IPS-20b (cell line): Measurements from ENCODE around the gene PANX2.

Experiments
- H3K27ac ChIP-seq: one replicate; pipeline ENCODE4 v1.5.1; 2013; ENCODE audit warnings: low read length
- H3K27me3 ChIP-seq: 2 replicates; pipeline ENCODE4 v1.6.1; 2013; ENCODE audit warnings: mild to moderate bottlenecking, low read length, inconsistent platforms; ENCODE audit not compliant: insufficient read depth
- H3K36me3 ChIP-seq: 2 replicates; pipeline ENCODE4 v1.6.1; 2013; ENCODE audit warnings: low read depth, mild to moderate bottlenecking, inconsistent platforms, low read length, moderate library complexity; ENCODE audit not compliant: insufficient read depth
- H3K4me1 ChIP-seq: 2 replicates; pipeline ENCODE4 v1.6.1; 2013; ENCODE audit warnings: mild to moderate bottlenecking, control low read depth, inconsistent platforms, low read length, moderate library complexity; ENCODE audit not compliant: insufficient read depth
- H3K4me3 ChIP-seq: 2 replicates; pipeline ENCODE4 v1.5.1; 2013; ENCODE audit warnings: mild to moderate bottlenecking, low read length, inconsistent platforms
- H3K9ac ChIP-seq: 2 replicates; pipeline ENCODE4 v1.6.1; 2013; ENCODE audit warnings: low read depth, mild to moderate bottlenecking, inconsistent platforms, low read length, moderate library complexity
- H3K9me3 ChIP-seq: 2 replicates; pipeline ENCODE4 v1.6.1; 2013; ENCODE audit warnings: mild to moderate bottlenecking, low read depth, low read length, inconsistent platforms; ENCODE audit not compliant: insufficient read depth

Gene PANX2

DNA sequence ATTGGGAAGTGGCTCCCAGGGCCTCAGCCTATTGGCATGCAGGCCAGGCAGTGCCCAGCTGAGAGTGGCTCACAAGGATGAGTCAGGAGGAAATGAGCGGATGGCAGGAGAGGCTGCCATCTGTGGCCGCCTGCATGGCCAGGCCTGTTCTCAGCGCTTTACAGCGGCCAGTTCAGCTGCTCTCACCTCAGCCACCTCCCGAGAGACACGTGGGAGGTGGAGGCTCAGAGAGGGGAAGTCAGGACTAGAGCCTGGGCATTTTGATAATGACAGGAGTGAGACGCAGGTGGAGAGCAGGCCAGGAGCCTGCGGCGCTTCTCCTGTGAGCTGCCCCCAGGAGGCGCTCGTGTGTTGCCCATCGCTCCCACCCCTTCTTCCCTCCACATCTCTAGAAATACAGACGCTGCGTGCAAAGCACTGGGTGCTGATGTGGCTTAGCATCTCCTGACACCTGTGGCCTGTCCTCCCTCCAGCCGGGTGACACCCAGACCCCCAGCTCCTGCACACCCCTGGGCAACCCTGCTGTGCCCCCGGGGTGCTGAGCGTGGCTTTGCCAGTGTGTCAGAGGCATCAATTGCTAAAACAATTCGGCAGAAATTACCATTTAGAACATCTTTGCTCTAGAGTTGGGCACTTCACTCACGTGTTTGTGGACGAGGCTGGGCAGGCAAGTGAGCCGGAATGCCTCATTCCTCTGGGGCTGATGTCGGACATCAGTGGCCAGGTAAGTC is 21.4 kb upstream of the PANX2 start:
- Histone ChIP-seq H3K9me3 (no peaks in the 10 kb centered on the region), H3K27me3 (peaks cover 11% of the 10 kb centered on the region; the same call in 1 of the 2 replicates), H3K4me1 (no peaks in the 10 kb centered on the region), H3K9ac (no peak overlapping the region), H3K4me3 (no peak overlapping the region), H3K36me3 (no peaks in the 10 kb centered on the region), H3K27ac (no peak overlapping the region)

- Histone ChIP-seq H3K27me3 (peaks cover 11% of the 10 kb centered on the region; the same call in 1 of the 2 replicates), H3K27ac (no peak overlapping the region), H3K4me1 (no peaks in the 10 kb centered on the region), H3K9me3 (no peaks in the 10 kb centered on the region), H3K36me3 (no peaks in the 10 kb centered on the region), H3K9ac (no peak overlapping the region), H3K4me3 (no peak overlapping the region)
Measured at GRCh38 chr22:50150161-50151129, 20.1 kb upstream of the PANX2 start.

DNA sequence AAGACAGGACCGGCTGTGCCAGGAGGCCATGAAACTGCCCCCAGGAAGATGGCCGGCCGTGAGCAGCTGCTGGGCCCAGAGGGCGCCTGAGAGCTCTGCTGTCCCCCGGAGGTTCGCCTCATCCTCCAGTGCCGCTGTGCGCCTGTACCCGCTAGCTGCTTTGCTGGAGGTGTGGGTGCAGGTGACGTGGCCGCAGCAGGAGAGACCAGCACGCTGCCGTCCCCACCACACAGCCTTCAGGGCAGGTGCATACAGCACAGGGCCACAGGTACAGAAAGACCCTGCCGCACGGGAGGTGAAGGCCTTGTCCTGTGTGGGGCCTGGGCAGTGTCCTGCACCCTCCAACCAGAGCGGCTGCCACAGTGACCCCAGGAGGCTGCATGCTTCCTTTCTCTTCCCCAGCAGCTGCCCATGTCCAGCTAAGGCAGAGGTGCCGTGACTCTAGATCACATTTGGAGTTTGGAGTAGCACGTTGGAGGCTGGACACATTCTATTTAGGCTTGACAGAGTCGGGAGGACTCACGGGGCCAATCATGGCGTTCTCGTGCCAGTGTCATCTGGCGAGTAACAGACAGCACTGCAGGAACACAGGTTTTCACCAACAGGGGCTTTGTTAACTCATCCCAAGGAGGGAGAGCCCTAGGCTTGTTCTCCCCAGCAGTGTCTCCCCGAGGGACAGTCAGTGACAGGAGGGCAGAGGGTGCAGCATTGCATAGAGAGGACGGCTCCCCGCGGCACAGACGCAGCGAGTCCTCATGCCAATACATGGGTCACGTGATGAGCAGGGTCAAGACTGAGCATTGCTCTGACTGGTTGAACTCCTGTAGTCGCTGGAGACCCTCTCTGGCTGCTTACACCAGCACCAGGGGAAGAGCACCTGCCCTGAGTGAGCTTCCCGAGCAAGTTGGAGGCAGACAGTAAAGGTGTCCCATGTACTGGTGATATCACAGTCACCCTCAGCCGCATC is 18.7 kb upstream of the PANX2 start:
- H3K36me3 ChIP-seq, result no peaks in the 10 kb centered on the region
- no peak overlapping the region for H3K27ac ChIP-seq
- H3K9me3 ChIP-seq, result no peaks in the 10 kb centered on the region
- no peaks in the 10 kb centered on the region for H3K4me1 ChIP-seq
- H3K4me3 ChIP-seq, result no peak overlapping the region
- H3K9ac ChIP-seq, result no peak overlapping the region
- peaks cover 12% of the 10 kb centered on the region for H3K27me3 ChIP-seq

DNA sequence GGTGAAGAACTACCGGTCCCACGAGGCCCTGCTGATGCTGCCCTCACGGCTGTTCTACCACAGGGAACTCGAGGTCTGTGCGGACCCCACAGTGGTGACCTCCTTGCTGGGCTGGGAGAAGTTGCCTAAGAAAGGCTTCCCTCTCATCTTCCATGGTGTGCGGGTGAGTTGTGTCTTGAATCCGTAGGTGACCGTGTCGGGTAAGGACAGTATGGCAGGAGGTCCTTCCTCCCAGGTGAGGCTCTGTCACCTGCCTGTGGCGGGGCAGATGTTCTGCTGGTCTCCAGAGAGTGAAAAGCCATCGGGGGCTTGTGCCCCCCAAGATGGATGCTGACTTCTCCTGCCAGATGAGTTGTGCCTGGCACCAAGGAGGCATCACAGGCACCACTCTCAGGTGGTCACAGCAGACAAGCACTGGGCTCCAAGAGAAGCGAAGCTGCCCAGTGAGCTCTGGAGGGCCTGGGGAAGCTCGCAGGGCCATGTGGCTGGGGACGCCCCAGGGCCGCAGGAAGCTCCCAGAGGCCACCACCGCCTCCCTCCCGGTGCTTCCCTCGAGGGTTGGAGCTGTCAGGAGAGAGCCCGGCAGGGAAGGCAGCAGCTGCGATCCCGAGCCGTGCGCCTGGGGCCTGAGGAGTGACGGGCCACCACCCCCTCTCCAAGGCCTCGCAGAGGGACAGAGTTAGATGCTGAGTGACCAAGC is 17.3 kb upstream of the PANX2 start:
- Histone ChIP-seq H3K4me1 (no peaks in the 10 kb centered on the region), H3K9ac (no peak overlapping the region), H3K27me3 (peaks cover 20% of the 10 kb centered on the region), H3K27ac (no peak overlapping the region), H3K36me3 (no peaks in the 10 kb centered on the region), H3K9me3 (no peaks in the 10 kb centered on the region), H3K4me3 (no peak overlapping the region)

GRCh38 chr22:50153756-50154140 is 16.8 kb upstream of the PANX2 start:
- Histone ChIP-seq H3K9me3 (no peaks in the 10 kb centered on the region), H3K4me1 (no peaks in the 10 kb centered on the region), H3K36me3 (no peaks in the 10 kb centered on the region), H3K9ac (no peak overlapping the region), H3K4me3 (no peak overlapping the region), H3K27me3 (peaks cover 20% of the 10 kb centered on the region), H3K27ac (no peak overlapping the region)

- Histone ChIP-seq H3K9ac (no peak overlapping the region), H3K4me3 (no peak overlapping the region), H3K36me3 (no peaks in the 10 kb centered on the region), H3K4me1 (0 out of 2 replicates have a peak, but pooled peaks cover 3% of the 10 kb centered on the region), H3K9me3 (no peaks in the 10 kb centered on the region), H3K27me3 (peaks cover 8% of the 10 kb centered on the region; the same call in 1 of the 2 replicates), H3K27ac (no peak overlapping the region)
Measured at GRCh38 chr22:50157709-50158375, 12.7 kb upstream of the PANX2 start.

DNA sequence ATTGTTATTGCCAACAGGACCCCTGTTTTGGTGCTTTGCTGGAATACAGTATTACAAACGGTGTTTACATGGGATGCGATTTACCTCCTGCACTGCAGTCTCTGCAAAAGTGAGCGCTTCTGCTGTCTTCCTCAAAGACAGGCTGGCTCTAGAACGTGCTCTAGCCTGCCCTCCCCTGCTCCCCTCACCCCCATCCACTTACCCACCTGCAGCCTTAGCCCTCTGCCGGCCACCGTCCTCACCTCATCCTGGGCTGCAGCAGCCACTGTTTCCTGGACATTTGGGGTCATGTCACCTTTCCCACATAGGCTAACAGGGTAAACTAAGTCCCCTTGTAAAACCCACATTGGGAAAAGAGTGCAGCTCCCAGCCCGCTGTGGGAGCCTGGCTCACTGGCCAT is 9.6 kb upstream of the PANX2 start:
- H3K27ac ChIP-seq, result no peak overlapping the region
- H3K36me3 ChIP-seq, result no peaks in the 10 kb centered on the region
- H3K4me3 ChIP-seq, result no peak overlapping the region
- H3K27me3 ChIP-seq, result peaks cover 8% of the 10 kb centered on the region; the same call in 1 of the 2 replicates
- H3K9me3 ChIP-seq, result no peaks in the 10 kb centered on the region
- H3K4me1 ChIP-seq, result 0 out of 2 replicates have a peak, but pooled peaks cover 3% of the 10 kb centered on the region
- H3K9ac ChIP-seq, result no peak overlapping the region

- Histone ChIP-seq H3K9me3 (no peaks in the 10 kb centered on the region), H3K4me3 (no peak overlapping the region), H3K4me1 (0 out of 2 replicates have a peak, but pooled peaks cover 3% of the 10 kb centered on the region), H3K27me3 (peaks cover 8% of the 10 kb centered on the region; the same call in 1 of the 2 replicates), H3K36me3 (no peaks in the 10 kb centered on the region), H3K9ac (no peak overlapping the region), H3K27ac (no peak overlapping the region)
Measured at GRCh38 chr22:50161508-50162390, 8.8 kb upstream of the PANX2 start.

DNA sequence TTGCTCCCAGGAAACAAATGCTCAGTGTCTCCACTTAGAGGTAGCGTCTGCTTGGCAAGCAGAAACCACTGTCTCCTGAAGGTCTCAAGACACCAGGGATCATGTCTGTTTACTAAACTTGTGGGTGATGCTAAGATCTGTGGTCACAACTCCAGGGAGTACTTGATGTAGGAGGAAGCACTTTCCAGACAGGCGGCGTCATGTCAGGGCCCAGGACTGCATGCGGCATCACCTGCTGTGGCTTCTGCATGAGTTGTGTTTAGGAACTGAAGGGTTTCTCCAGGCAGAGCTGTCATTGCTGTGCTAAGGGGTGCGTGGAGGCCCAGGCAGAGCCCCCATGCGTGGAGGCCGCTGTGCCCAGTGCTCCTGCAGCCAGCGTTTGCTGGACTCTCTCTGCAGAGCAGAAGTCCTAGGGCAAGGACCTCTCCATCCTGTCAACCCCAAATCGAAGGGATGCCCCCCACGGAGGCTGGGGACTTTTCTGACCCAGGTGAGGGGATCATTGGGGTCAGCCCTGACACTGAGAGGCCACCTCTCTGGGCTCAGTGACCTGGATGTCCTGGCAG is 8.1 kb upstream of the PANX2 start:
- H3K9me3 ChIP-seq, result no peaks in the 10 kb centered on the region
- H3K9ac ChIP-seq, result no peak overlapping the region
- H3K4me1 ChIP-seq, result 0 out of 2 replicates have a peak, but pooled peaks cover 3% of the 10 kb centered on the region
- H3K36me3 ChIP-seq, result no peaks in the 10 kb centered on the region
- H3K27me3 ChIP-seq, result peaks cover 5% of the 10 kb centered on the region
- no peak overlapping the region for H3K27ac ChIP-seq
- H3K4me3 ChIP-seq, result no peak overlapping the region
